Activated CD4-positive, alpha-beta T cell treated with anti-CD3 and anti-CD28 coated beads, Interleukin-10, Interleukin-2, amounts not matched to agents 100 ng/mL and 50 ng/mL, durations not matched to agents 16 hours and 8 hours (primary cell): Measurements from ENCODE around the gene KIF21B.

Source experiments
- DNase-seq: peaks from one replicate; pipeline ENCODE4 v3.0.0-alpha.2; 2020

The KIF21B gene

GRCh38 chr1:201048521-201048920 lies 25.0 kb upstream of the KIF21B start:
- DNase-seq = no peak

- no peak for DNase-seq
Observed at GRCh38 chr1:201044119-201044518, 20.6 kb upstream of the KIF21B start.

- peak; percentile 79 for DNase-seq
Observed at GRCh38 chr1:201042779-201043461, 19.4 kb upstream of the KIF21B start.

- no peak for DNase-seq
Observed at GRCh38 chr1:201041011-201041410, 17.5 kb upstream of the KIF21B start.

- no peak for DNase-seq
Observed at GRCh38 chr1:201039876-201040275, 16.4 kb upstream of the KIF21B start.

- DNase-seq = no peak
Observed at GRCh38 chr1:201039418-201039817, 15.9 kb upstream of the KIF21B start.

GRCh38 chr1:201038186-201038876 lies 14.8 kb upstream of the KIF21B start:
- no peak for DNase-seq

- no peak for DNase-seq
Observed at GRCh38 chr1:201036188-201036842, 12.8 kb upstream of the KIF21B start.

GRCh38 chr1:201034671-201035070 lies 11.2 kb upstream of the KIF21B start:
- no peak for DNase-seq

GRCh38 chr1:201032408-201032807 lies 8.9 kb upstream of the KIF21B start:
- no peak for DNase-seq

- DNase-seq = no peak
Observed at GRCh38 chr1:201028461-201028889, 5.0 kb upstream of the KIF21B start.

GRCh38 chr1:201026836-201027235 lies 3.3 kb upstream of the KIF21B start:
- no peak for DNase-seq

GRCh38 chr1:201026234-201026633 lies 2.7 kb upstream of the KIF21B start:
- no peak for DNase-seq

- DNase-seq = peak; percentile 87
Observed at GRCh38 chr1:201025571-201026002, 2.1 kb upstream of the KIF21B start.

GRCh38 chr1:201024625-201024998 lies 1.1 kb upstream of the KIF21B start:
- peak; percentile 31 for DNase-seq

- DNase-seq = no peak
Observed at GRCh38 chr1:201023920-201024624, 558 bp upstream of the KIF21B start.

- peak; percentile 66 for DNase-seq
Observed at GRCh38 chr1:201022820-201023516, 546 bp downstream of the KIF21B start.

- DNase-seq = peak; percentile 21
Observed at GRCh38 chr1:201022493-201022819, 1.1 kb downstream of the KIF21B start.

GRCh38 chr1:201021630-201022492 lies 1.7 kb downstream of the KIF21B start:
- DNase-seq = peak; percentile 31

GRCh38 chr1:201020721-201021629 lies 2.5 kb downstream of the KIF21B start:
- peak; percentile 62 for DNase-seq
